AG10803 (cell line): ENCODE measurements around the gene AP2A2.

Experiments
- DNase-seq: peaks from one replicate; pipeline ENCODE4 v3.0.0; 2010; ENCODE audit warnings: low read depth
- H3K4me3 ChIP-seq: 2 replicates; pipeline ENCODE4 v1.5.1; 2011; ENCODE audit warnings: mild to moderate bottlenecking, low read length, control low read depth
- TF ChIP-seq, protein P1 (sequence below): conservative IDR thresholded peaks from 2 replicates; pipeline ENCODE4 v1.5.1; 2011; ENCODE audit warnings: mild to moderate bottlenecking, low read length, control low read depth, inconsistent platforms

The AP2A2 gene

DNA sequence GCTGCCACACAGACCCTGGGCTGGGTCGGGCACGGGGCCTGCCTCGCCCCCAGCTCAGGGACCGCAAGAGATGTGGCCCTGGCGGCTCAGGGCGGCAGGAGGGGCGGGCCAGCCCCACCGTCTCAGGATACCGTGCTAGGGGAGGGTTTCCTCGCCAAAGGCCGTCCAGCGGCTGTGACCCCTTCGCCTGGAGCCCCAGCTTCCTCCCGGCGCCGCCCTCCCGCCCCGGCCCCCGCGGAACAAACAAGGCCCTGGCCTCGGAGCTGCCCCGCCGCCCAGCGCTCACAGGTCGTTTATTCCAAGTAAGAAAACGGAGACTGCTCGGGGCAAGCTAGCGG lies 543 bp upstream of the AP2A2 start:
- TF ChIP-seq, protein P1, sequence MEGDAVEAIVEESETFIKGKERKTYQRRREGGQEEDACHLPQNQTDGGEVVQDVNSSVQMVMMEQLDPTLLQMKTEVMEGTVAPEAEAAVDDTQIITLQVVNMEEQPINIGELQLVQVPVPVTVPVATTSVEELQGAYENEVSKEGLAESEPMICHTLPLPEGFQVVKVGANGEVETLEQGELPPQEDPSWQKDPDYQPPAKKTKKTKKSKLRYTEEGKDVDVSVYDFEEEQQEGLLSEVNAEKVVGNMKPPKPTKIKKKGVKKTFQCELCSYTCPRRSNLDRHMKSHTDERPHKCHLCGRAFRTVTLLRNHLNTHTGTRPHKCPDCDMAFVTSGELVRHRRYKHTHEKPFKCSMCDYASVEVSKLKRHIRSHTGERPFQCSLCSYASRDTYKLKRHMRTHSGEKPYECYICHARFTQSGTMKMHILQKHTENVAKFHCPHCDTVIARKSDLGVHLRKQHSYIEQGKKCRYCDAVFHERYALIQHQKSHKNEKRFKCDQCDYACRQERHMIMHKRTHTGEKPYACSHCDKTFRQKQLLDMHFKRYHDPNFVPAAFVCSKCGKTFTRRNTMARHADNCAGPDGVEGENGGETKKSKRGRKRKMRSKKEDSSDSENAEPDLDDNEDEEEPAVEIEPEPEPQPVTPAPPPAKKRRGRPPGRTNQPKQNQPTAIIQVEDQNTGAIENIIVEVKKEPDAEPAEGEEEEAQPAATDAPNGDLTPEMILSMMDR: no peak
- H3K4me3 ChIP-seq: peak overlapping the region; percentile 34
- DNase-seq: no peak

DNA sequence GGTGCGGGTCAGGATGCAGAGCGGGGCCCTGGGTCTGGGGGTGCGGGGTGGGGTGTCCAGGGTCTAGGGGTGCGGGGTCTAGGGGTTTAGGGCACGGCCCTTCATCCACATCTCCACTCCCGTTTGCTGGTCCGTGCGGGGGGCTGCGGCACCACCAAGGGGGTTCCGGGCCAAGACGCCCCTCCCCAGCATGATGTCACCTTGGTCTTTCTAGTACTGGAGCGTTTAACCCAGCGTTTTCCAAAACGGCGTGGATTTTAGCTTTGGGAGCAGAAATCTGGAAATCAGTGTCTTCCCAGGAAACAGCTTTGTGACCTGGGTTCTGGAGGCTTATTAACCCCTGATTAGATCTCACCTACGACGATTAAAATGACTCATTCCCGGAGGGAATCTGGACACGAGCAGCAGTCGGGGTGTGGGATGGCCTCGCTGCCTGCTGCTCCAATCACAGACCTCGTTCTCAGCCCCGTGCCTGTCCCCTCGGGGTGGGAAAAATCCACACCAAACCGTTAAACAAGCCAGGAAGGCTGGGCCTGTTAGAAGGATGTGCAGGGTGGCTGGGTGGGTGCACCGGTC lies 759 bp downstream of the AP2A2 start:
- DNase-seq: peak; percentile 64
- TF ChIP-seq, protein P1: no peak
- H3K4me3 ChIP-seq: peak overlapping the region; percentile 85

DNA sequence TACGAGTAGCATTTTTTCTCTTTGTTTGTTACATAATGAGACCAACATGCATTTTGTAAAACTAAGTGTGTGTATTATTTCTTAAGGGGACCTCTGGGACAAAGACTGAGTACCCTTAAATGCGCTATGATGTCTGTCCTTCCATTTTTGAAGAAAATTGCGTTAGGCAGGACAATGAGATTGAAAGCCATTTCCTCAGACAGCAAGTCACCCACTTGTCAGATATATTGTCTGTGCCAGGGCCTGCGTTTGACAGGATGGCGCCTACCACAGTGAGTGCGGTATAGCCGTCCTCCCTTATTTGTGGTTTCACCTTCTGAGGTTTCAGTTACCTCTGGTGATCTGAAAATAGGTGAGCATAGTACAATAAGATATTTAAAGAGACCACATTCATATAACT lies 2.2 kb downstream of the AP2A2 start:
- no peak for DNase-seq
- TF ChIP-seq, protein P1: no peak
- H3K4me3 ChIP-seq: no peak overlapping the region

DNA sequence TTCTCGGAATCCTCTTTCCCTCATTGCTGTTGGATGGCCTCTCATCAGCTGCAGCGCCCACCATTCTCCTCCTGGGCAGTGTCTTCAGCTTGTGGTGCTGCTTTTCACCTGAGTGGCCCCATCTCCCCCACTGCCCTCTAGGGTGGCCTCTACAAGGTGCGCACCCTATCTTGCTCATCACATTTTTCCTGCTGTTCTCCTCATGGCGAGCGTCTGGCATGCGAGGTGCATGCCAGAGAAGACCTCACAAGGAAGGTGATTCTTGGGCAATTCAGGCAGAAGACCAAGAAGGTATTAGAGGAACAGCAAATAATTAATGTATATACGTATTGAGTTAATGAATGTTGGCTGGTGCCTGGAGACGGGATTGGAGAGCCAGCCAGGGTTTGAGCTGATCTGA lies 3.1 kb downstream of the AP2A2 start:
- DNase-seq: no peak
- TF ChIP-seq, protein P1: no peak
- H3K4me3 ChIP-seq: no peak overlapping the region

DNA sequence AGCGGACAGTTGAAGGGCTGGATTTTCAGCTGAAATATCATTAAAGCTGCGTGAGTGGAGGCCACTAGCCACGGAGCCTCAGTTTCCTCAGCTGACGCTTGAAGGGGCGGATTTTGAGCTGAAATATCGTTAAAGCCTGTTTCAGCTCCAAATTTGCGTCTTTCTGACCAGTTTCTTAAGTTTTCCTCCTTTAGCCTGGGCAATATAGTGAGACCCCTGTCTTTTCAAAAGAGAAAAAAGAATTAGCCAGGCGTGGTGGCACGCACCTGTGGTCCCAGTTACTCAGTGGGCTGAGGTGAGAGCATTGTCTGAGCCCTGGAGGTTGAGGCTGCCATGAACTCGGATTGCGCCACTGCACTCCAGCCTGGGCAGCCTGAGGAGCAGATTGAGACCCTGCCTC lies 3.7 kb downstream of the AP2A2 start:
- H3K4me3 ChIP-seq: no peak overlapping the region
- no peak for DNase-seq
- TF ChIP-seq, protein P1: no peak

DNA sequence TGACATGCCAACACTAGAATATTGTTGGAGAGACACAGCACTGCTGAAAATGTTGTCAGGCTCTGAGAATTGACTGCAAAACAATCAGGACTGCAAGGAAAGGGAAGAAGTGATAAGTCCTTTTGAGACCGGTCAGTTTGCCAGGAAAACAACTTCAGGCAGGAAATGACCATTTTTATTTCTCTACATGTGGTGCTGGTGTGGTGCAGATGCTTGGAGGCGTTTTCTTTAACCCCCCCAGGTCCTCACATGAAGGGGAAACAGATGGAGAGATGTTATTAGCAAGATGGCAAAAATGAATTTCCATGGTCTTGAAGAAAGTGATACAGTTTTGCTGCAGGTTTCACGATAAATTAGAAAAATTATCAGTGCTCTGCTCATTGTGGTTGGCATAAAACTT lies 5.7 kb downstream of the AP2A2 start:
- TF ChIP-seq, protein P1: no peak
- H3K4me3 ChIP-seq: no peak overlapping the region
- peak; percentile 58 for DNase-seq

DNA sequence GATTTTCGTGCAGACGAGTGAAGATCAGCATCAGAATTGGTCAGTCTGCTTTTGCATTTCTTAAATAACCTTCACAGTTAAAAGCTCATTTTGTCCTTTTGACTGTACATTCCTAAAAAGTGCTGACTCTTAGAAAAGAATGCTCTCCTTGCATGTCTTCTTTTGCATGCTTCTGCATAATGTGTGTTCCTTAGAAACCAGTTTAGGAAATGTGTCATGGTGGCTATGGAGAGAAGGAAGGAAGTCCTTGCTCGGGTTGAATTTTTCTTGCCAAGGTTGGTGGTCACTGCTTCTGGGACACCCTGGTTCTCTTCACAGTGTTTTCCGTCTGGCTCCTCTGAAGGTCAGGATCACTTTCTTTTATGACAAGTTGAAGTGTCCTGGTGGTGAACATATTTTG lies 6.8 kb downstream of the AP2A2 start:
- DNase-seq: peak; percentile 35
- no peak overlapping the region for H3K4me3 ChIP-seq
- TF ChIP-seq, protein P1: no peak
